Lung (tissue), 12 donors: ENCODE measurements around the gene RTN1. TPM values are rescaled to one million over a fixed set of nuclear protein-coding genes. Genes with fewer than 3 reads are reported as not detected.

Experiments
- ATAC-seq: fragments of 200-7000 bp; cut with Tn5 transposase; one replicate; pipeline ENCODE4 v1.9.1; 2020; ENCODE audit warnings: moderate number of reproducible peaks; ENCODE audit not compliant: insufficient read depth, low FRiP score
- DNase-seq, 3 donors: peaks; one replicate each; pipeline ENCODE4 v3.0.0-alpha.2; 2013 to 2017
- H3K27ac ChIP-seq, 2 donors: one replicate each; pipeline ENCODE4 v1.5.1; 2013; ENCODE audit warnings: mild to moderate bottlenecking in 2 of 2, moderate library complexity in 2 of 2, control low read depth in 1 of 2, inconsistent platforms in 1 of 2, low read depth in 1 of 2, low read length in 1 of 2
- H3K27me3 ChIP-seq, 3 donors: one replicate each; pipeline ENCODE4 v1.5.1; 2013; ENCODE audit warnings: low read length in 2 of 3; ENCODE audit not compliant: control insufficient read depth in 3 of 3, insufficient read depth in 3 of 3
- H3K36me3 ChIP-seq, 4 donors: one replicate each; pipeline ENCODE4 v1.5.1; 2013; ENCODE audit warnings: low read length in 4 of 4, mild to moderate bottlenecking in 1 of 4, moderate library complexity in 1 of 4; ENCODE audit not compliant: control insufficient read depth in 4 of 4, insufficient read depth in 4 of 4
- H3K4me1 ChIP-seq, 5 donors: one replicate each; pipeline ENCODE4 v1.5.1; 2013; ENCODE audit warnings: low read length in 5 of 5, mild to moderate bottlenecking in 2 of 5, moderate library complexity in 1 of 5; ENCODE audit not compliant: control insufficient read depth in 5 of 5, insufficient read depth in 5 of 5
- H3K4me3 ChIP-seq: one replicate; pipeline ENCODE4 v1.5.1; 2013; ENCODE audit warnings: mild to moderate bottlenecking, control low read depth, moderate library complexity
- H3K9ac ChIP-seq, 2 donors: one replicate each; pipeline ENCODE4 v1.5.1; 2013; ENCODE audit warnings: low read length in 2 of 2, control low read depth in 1 of 2; ENCODE audit not compliant: insufficient read depth in 1 of 2
- H3K9me3 ChIP-seq, 4 donors: one replicate each; pipeline ENCODE4 v1.5.1; 2013; ENCODE audit warnings: low read length in 3 of 4, mild to moderate bottlenecking in 1 of 4, moderate library complexity in 1 of 4; ENCODE audit not compliant: control insufficient read depth in 4 of 4, insufficient read depth in 3 of 4
- CTCF ChIP-seq: IDR thresholded peaks from 2 replicates; pipeline ENCODE4 v1.5.1; 2012; ENCODE audit warnings: mild to moderate bottlenecking; ENCODE audit errors: control extremely low read depth, extremely low read depth
- WGBS, 2 donors: extraction: QIAGEN DNeasy Blood & Tissue Kit; methylation state at CpG; one replicate each; pipeline ENCODE4 v1.1.7; 2013; 5-methylcytosine and 5-hydroxymethylcytosine counted together
- polyA plus RNA-seq, 2 donors: library from polyadenylated mRNA; stranded (reverse); fragments of 200-250 nt; gene quantifications; one replicate each; pipeline ENCODE4 v1.2.1, GENCODE V29; 2013
- total RNA-seq, 2 donors: library from RNA; depleted of rRNA in 1 of 2; stranded (reverse); fragments of >200 nt in 1 of 2; gene quantifications; one replicate each; pipeline ENCODE4 v1.2.1, GENCODE V29; 2014 to 2021
- donor health status: control.
- donor health status: control.
- donor health status: Bipolar disorder and iron deficiency.
- donor health status: healthy.
- donor health status: DM: yes; HTN: yes; CAD: no.

The RTN1 gene
- total and polyA plus RNA-seq, 4 donors, result 2.4 to 9.0 (median 6.9) TPM

GRCh38 chr14:59588101-59588500 is 282.5 kb downstream of the RTN1 start:
- no peak overlapping the region for H3K9ac ChIP-seq
- H3K27ac ChIP-seq, result no peak overlapping the region
- DNase-seq (no peak), ATAC-seq (no peak)
- no peak overlapping the region for H3K4me3 ChIP-seq
- H3K4me1 ChIP-seq, result peaks cover 0 to 2% (median 0%) of the 10 kb centered on the region in 5 donors
- H3K36me3 ChIP-seq, result no peaks in the 10 kb centered on the region
- no peaks in the 10 kb centered on the region for H3K27me3 ChIP-seq
- peaks cover 0 to 4% (median 0%) of the 10 kb centered on the region in 4 donors for H3K9me3 ChIP-seq
- no peak for TF ChIP-seq CTCF
- WGBS, 2 donors, result 63 to 69% methylated on average over 3 of the region's 3 CpGs

- Histone ChIP-seq H3K4me3 (no peak overlapping the region), H3K27ac (no peak overlapping the region), H3K9ac (no peak overlapping the region), H3K9me3 (peaks cover 0 to 2% (median 0%) of the 10 kb centered on the region in 4 donors), H3K36me3 (no peaks in the 10 kb centered on the region), H3K27me3 (no peaks in the 10 kb centered on the region), H3K4me1 (peaks cover 0 to 2% (median 0%) of the 10 kb centered on the region in 5 donors)
- ATAC-seq (no peak), DNase-seq (peak in 2 of 3 donors; percentile 6 to 17)
- TF ChIP-seq CTCF, result no peak
- 34 to 60% methylated on average over 10 of the region's 10 CpGs for WGBS, 2 donors
Measured at GRCh38 chr14:59585891-59586554, 284.6 kb downstream of the RTN1 start.

- ATAC-seq (no peak), DNase-seq (peak in 2 of 3 donors; percentile 15 to 25)
- Histone ChIP-seq H3K4me1 (peaks cover 0 to 2% (median 0%) of the 10 kb centered on the region in 5 donors), H3K9me3 (no peaks in the 10 kb centered on the region), H3K4me3 (no peak overlapping the region), H3K27ac (no peak overlapping the region), H3K27me3 (no peaks in the 10 kb centered on the region), H3K36me3 (no peaks in the 10 kb centered on the region), H3K9ac (no peak overlapping the region)
- TF ChIP-seq CTCF, result no peak
- 17 to 24% methylated on average over 2 of the region's 2 CpGs for WGBS, 2 donors
Measured at GRCh38 chr14:59583755-59584154, 286.8 kb downstream of the RTN1 start.
